Epithelial cell of esophagus (primary cell): ENCODE data around the gene HMCN1.

Experiments used
- DNase-seq: peaks from one replicate; pipeline ENCODE4 v3.0.0; 2010; ENCODE audit warnings: low read depth
- H3K4me3 ChIP-seq: 2 replicates; pipeline ENCODE4 v1.5.1; 2011; ENCODE audit warnings: mild to moderate bottlenecking, low read length, control low read depth
- CTCF ChIP-seq: IDR thresholded peaks from 2 replicates; pipeline ENCODE4 v1.5.1; 2011; ENCODE audit warnings: low read depth, mild to moderate bottlenecking, low read length, control low read depth, inconsistent platforms; ENCODE audit not compliant: insufficient read depth; ENCODE audit errors: missing control alignments

The HMCN1 gene

GRCh38 chr1:185734929-185735700 lies 924 bp downstream of the HMCN1 start:
- DNase-seq = no peak
- no peak for TF ChIP-seq CTCF
- H3K4me3 ChIP-seq = no peak overlapping the region

GRCh38 chr1:185735701-185736064 lies 1.5 kb downstream of the HMCN1 start:
- no peak for DNase-seq
- no peak overlapping the region for H3K4me3 ChIP-seq
- TF ChIP-seq CTCF = no peak

- no peak for TF ChIP-seq CTCF
- H3K4me3 ChIP-seq = no peak overlapping the region
- peak; percentile 41 for DNase-seq
Observed at GRCh38 chr1:185739967-185740366, 5.8 kb downstream of the HMCN1 start.

- peak; percentile 55 for DNase-seq
- no peak for TF ChIP-seq CTCF
Observed at GRCh38 chr1:185741551-185741950, 7.4 kb downstream of the HMCN1 start.

GRCh38 chr1:185742403-185742802 lies 8.2 kb downstream of the HMCN1 start:
- H3K4me3 ChIP-seq = no peak overlapping the region
- DNase-seq = no peak
- TF ChIP-seq CTCF = no peak

More at GRCh38 chr1:185741551-185741950, 7.4 kb downstream of the HMCN1 start:
- H3K4me3 ChIP-seq = no peak overlapping the region

GRCh38 chr1:185745165-185745564 lies 11.0 kb downstream of the HMCN1 start:
- no peak for DNase-seq
- no peak overlapping the region for H3K4me3 ChIP-seq
- no peak for TF ChIP-seq CTCF

GRCh38 chr1:185759061-185759460 lies 24.9 kb downstream of the HMCN1 start:
- TF ChIP-seq CTCF = no peak
- no peak for DNase-seq

More at GRCh38 chr1:185759061-185759460, 24.9 kb downstream of the HMCN1 start:
- no peak overlapping the region for H3K4me3 ChIP-seq
